Measurements from ENCODE around the gene TNIP2.
"Not testable (repeated sequence)": the region's sequence is repeated elsewhere in the genome, so short reads cannot be mapped to it uniquely, and the experiment has no call there.

The TNIP2 gene

DNA sequence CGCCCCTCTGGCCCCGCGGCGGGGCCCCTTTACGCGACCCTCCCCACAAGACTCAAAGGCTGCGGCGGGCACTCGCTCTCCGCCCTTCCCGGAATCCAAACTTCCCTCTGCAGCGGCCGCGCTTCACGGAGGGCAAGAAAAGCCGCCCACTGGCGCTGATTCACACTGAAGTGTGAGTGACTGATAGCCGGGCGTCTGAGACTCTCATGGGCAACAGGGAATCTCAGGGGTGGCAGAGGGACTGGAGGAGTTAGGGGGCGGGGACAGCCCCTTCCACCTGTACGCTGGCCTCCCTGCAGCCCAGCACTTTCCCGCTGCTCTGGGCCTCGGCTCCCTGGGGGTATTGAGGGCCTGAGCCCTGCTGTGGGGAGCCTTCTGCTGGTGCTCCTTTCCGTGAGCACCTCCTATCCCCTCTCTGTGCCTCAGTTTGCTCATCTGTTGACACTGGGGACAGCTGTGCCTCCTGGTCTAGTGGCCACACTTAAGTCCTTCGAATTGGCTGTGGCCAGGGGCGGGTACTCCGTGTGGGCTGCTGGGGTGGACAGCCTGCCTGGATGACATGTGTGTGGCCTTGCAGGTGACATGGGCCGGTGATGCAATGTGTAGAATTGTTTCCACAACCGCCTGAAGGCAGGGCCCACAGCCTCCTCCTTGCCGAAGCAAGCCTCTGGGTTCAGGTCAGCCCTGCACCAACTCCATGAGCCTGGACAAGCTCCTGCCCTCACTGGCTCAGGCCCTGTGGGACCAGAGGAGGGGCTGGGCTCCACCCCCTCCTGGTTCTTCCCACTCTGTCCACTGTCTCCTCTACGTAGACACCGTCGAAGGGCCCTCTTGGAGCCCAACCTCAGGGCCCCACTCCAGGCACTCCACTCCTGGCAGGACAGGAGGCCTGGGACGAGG is 37.7 kb upstream of the TNIP2 start:
- DNase-seq = no peak

DNA sequence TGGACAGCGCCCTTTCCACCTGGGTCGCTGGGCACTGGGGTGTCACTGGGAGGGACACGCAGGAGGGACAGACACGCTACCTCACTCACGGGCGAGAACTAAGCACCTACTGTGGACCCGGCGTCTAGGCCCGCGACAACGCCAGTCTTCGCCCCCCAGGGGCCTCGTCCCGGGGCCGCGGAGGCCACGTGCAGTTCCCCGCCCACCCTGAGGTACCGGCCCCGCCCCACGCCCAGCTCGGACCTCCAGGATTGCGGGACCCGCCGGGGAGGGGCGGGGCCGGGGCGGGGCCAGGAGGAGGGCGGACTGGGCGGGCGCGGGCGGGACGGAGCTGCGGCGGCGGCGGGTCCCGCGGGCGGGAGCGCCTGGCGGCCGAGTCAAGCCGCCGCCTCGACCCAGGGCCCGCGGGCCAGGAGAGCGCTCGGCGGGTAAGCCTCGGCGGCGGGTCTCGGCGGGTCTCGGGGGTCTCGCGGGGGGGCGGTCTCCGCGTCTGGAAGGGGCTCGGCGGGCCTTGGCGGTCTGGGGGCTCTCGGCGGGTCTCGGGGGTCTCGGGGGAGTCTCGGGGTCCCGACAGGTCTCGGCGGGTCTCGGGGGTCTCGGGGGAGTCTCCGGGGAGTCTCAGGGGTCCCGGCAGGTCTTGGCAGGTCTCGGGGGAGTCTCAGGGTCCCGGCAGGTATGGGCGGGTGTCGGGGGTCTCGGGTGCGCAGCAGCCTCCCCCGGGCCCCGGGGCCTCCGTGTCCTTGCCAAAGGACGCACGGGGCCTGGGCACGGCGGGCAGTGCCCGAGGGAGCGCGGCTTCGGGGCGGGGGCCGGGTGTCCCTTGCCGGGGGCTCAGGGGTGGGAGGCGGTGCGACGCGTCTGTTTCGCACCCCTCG is 36.8 kb upstream of the TNIP2 start, which contains the start of gene SH3BP2:
Gene SH3BP2 (plus strand): TSS at position 375 of the 875 bp plus-strand sequence. CDS start 27,533 bp downstream, outside the sequence.
- DNase-seq = no peak

DNA sequence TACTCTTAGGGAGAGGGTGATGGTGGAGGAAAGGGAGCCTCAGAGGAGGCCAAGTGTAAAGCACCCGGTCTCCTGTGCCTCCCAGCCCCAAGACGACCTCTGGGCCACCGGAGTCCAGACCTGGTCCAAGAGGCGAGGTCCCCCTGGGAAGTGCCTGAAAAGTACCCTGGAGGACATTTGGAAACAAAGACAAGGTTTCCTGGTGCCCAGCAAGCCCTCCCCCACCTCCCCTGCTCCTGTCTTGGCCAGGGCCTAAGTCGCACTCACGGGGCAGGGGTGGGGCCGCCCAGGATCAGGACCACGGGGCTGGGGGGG is 36.2 kb upstream of the TNIP2 start:
- no peak for DNase-seq

DNA sequence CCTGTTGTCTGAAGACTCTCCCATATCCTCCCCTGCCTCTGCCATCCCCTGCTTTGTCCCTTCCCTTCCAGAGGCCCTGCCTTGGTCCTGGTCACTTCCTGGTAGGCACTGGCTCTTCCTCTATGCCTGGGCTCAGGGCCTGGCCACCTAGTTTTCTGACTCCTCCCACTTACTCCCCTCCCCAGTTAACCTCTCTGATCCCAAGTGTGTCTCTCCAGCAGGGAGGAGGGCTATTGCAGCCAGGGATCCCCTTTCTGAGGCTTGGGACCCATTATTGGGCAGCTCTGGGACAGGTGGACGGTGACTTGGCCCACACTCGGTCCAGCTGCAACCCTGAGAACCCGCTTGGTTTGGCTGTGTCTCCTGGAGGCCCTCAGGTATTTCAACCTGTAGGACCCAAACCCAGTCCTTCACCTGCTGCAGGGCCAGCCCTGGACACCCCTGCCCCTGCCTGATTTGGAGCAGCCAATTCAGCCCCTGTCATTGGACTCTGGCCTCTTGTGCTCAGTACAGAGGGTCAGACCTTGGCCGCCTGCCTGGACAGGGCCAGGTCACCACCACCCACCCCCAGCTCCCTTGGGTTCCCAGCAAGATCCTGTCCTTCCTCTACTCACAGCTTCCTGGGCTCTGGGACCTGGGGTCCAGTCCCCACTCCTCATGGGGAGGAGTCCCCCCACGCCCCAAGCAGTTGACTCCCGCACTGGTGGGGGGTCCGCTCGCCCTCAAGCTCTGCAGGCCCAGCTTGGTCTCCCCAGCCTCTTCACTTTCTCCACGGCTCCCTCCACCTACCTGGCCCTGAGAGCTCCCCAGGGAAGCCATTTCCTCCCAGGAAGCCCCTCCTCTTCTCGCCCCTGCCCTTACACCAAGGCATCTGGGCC is 35.6 kb upstream of the TNIP2 start:
- no peak for DNase-seq

DNA sequence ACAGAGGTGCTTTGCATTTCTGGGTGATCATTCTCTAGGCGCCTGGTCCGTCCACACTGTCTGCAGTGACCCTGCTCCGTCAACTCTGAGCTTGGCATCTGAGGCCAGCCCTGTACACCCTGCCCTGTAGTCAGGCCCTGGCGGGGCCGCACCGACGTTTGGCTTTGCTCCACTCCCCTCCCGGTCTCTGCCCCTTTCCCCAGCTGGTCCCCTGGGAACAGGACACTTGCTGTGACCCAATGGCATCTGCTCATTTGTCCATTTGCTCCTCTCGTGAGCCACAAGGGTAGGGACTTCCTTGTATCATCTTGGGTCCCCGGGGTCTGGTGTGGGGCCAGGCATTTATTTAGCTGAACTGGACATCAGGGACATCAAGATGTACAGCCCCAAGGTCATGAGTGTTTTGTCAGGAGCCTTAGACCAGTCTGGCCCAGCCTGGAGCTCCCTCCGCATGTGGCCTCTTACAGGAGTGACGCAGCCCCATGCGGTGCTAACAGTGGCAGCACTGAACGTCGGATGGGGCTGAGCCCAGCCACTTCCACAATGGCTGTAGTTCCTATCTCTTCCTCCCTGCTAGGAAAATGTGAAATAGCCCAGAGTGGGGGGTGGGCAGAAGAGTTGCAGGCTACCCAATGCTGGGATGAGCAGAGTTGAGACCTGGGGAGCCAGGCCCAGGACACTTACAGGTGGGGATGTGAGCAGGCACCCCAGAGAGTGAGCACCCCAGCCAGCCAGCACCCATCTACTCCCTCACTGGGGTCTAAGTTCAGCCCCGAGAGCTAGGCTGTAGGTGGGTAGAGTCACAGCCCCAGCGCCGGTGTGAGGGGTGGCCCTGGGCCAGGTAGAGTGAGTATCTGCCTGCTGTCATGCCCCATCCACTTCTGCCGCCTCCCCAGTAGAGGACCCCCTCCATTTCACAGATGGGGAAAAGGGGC is 34.7 kb upstream of the TNIP2 start:
- DNase-seq = no peak

DNA sequence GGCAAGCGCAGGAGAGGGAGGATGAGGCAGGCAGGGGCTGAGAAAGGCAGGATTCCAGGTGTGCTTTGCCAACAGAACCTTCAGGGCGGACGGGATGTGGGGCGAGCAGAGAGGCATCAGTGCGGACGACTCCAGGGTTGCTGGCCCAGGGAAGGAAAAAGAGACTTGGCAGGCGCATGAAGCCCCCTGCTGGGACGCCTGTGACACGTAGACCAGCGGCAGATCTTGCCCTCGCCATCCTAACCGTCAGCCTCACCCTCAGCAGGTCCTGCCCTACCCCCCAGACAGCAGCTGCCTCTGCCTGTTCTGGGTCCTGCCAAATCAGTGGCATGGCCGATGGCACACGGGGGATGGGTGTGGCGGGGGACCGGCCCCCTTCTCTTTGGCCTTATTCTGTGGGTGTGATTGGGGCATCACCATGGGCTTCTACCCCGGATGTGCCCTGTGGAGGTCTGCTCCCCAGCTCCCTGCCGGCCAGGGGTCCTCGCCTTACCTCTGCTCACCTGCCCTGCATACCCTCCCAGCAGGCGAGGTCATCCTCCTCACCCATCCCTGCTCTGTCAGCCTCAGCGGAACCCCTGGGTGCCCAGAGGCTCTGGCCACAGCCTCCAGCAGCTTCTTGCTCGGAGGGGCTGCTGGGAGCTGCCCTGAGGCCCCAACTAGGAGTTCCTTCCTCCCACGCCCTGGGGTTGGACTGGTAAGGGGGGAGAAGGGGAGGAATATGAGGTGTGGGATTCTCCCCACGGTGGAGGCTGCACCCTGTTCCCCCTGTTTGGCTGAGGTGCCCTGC is 33.9 kb upstream of the TNIP2 start:
- DNase-seq = no peak

DNA sequence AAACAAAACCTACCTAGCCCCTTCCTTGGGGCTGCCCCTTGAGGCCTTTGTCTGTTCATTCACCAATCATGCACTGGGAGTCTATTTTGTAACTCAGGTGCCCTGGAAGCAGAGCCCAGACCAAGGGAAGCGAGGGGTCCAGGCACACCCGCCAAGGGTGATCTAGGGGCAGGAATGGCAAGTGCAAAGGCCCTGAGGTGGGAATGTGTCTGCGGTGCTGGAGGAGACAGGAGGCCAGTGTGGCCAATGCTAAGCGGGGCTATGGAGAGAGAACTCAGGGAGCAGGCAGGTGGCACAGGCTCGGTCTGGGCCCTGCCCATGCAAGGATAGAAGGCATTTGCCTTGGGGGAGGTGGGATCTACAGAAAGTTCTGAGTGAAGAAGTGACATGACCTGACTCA is 33.2 kb upstream of the TNIP2 start:
- no peak for DNase-seq

DNA sequence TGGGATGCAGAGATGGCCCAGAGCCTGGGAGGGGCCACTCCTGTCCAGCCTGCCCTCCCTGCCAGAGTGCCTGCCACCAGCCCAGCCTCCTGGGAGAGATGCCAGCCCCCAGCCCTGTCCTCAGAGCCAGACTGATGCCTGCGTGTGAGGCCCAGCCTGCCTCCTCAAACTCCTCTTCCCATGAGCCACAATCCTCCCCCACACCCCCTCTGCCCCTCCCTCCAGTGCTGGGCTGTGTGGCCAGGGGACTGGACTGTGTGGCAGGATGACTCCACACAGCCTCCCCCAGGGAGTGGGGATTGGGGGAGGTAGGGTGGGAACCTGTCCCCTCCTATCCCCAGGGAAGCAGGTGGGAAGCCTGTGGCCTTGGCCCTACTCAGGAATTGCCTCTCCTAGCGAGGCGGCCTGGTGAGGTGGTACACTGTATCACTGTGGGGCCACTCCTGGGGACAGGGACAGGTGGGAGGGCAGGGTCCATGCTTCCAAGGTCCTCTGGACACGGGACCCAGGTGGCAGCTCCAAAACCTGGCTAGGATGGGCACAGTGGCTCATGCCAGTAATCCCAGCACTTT is 32.5 kb upstream of the TNIP2 start:
- DNase-seq = no peak

DNA sequence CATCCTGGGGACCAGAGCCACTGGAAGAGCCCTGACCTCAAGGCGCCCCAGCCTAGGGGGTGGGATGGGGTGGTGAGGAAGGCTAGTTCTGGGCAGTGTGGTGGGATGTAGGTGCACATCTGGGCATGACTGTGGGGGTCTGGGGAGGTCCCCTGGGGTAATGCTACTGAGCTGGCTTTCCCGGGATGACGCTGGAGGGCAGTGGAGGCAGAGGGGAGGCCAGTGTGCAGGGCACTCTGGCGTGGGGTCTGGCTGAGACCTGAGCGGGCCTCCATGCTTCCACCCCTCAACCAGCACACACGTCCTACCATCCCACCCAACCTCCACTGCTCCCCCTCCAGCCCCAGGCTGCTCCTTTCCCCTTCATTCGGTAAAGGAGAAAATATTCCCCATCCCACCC is 32.0 kb upstream of the TNIP2 start:
- DNase-seq = no peak

DNA sequence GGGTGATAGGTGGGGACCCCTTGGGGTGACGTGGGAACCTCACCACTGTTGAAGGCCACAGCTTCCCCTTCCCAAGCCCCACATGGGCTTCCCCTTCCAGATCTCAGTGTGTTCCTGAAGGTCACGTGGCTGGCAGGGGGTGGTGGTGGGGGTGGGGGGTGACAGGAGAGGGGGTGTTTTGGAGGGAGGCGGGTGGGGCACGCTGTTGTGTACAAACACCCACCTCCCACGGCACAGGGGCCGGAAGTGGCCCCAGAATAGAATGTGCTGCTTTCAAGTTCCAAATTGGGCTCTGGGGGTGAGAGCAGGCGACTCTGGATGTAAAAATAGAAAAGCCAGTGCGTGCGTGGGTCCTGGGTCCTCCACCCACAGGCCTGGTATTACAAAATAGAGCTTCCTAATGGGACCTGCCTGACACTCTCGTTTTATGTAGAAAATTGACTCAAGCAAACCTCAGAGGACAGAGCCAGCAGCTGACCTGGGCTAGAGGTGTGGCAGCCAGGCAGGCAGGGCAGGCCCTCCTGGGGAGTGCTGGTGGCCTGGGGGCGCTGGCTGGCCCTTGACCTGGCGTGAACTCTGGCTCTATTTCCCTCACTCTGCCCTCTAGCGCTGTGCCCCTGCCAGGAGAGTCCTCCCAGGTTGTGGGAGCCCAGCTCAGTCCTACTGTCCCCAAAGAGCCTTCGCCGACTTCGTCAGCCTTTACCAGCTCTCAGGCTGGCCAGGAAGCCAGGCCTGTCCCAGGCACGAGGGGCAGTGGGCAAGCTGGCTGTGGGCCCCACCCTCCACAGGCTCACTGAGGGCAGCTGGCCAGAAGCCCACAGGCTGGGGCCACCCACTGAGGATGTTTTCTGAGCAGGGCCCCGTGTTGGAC is 31.3 kb upstream of the TNIP2 start:
- DNase-seq = no peak

DNA sequence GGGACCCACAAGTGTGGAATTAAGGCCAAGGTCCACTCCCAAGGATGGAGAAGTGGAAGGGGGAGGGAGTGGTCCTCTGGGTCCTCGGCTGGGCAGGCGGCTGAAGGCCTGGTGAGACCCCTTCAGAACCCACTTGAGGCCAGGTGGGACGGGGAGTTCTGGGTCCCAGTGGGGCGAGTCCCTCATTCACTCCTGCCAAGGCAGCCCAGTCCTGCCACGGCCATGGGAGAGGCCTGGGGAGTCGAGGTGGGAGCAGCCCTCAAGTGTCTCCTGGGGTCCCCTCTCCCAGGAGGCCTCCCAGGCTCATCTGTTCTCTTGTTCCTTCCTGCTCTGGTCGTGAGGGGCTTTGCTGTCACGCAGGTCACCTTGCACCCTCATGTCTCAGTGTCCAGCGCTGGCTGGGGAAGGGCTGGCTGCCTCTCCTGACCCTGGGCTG is 30.7 kb upstream of the TNIP2 start:
- DNase-seq = no peak

DNA sequence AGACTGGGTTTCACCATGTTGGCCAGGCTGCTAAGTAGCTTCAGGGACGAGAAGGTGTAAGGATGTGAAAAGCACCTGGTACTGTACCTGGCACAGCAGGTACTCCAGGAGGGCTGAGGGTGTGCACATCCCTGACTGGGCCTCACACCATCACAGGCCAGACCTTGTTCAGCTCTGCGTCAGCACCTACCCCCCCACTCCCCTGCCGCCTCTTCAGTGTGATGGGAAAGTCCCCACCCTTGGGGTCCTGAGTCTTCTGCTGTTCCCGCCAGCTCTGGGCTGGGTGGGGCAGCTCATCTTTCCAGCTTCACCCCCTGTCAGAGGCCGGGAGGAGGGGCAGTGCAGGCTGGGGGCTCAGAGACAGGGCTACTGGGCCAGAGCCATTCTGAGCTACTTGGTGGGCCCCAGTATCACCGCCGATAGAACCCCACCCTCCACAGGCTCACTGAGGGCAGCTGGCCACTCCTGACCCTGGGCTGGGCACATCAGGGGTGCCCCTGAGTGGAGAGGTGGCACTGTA is 30.1 kb upstream of the TNIP2 start:
- DNase-seq = no peak

DNA sequence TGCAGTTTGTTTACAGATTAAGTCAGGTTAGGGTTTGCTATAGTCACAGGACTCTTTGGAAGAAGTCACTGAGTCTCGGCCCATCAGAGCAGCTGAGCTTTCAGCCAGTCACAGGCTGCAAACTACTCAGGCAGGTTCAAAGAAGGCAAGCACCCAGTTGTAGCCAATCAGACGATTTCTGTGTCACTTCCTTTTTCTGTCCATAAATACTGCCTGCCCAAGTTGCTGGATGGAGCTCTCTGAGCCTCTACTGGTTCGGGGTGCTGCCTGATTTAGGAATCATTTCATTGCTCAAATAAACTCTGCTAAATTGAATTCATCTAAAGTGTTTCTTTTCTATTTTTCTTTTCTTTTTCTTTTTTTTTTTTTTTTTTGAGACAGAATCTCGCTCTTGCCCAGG is 29.5 kb upstream of the TNIP2 start:
- no peak for DNase-seq

DNA sequence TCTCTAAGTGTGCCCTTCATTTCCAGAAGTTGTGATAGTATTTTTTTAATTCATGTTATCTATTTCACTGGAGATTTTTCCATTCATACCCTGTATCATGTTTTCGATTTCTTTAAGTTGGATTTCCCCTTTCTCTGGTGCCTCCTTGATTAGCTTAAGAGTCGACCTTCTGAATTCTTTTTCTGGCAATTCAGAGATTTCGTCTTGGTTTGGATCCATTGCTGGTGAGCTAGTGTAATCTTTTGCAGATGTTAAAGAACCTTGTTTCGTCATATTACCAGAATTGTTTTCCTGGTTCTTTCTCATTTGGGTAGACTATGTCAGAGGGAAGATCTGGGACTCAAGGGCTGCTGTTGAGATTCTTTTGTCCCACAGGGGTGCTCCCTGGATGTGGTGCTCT is 27.7 kb upstream of the TNIP2 start:
- DNase-seq = no peak

DNA sequence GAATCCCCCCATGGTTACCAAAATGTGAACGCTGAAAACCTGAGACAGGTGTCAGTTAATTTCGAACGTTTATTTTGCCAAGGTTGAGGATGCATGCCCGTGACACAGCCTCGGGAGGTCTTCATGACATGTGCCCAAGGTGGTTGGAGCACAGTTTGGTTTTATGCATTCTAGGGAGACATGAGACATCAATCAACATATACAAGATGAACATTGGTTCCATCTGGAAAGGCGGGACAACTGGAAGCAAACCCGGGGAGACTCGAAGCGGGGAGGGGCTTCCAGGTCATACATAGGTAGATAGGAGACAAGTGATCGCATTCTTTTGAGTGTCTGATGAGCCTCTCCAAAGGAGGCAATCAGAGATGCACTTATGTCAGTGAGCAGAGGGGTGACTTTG is 25.8 kb upstream of the TNIP2 start:
- no peak for DNase-seq

DNA sequence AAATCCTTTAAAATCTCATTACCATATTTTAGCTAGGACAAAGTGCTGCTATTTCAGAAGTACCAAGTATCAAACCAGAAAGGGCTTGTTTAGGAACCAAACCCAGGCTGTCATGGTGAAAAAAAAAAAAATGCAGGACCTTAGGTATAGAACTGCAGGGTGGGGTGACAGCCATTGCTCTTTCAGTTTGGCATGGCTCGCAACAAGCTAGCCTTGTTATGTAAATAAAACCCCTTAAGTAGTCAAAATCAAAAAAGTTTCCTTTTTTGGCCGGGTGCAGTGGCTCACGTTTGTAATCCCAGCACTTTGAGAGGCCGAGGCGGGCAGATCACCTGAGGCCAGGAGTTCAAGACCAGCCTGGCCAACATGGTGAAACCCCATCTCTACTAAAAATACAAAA is 24.5 kb upstream of the TNIP2 start:
- not testable (repeated sequence) for DNase-seq

DNA sequence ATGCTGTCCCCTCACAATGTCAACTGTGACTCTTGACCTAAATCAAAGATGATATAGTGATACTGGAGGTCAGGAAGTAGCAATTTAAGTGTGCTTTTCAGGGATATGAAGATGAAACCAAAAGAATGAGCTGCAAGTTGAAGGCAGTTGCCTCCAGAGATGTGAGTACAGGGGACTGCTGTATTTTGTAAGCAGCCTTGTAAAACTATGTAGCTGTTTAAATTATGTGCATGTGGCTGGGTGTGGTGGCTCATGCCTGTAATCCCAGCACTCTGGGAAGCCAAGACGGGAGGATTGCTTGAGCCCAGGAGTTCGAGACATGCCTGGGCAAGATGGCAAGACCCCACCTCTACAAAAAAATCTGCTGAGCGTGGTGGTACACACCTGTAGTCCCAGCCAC is 15.1 kb upstream of the TNIP2 start:
- DNase-seq = no peak

DNA sequence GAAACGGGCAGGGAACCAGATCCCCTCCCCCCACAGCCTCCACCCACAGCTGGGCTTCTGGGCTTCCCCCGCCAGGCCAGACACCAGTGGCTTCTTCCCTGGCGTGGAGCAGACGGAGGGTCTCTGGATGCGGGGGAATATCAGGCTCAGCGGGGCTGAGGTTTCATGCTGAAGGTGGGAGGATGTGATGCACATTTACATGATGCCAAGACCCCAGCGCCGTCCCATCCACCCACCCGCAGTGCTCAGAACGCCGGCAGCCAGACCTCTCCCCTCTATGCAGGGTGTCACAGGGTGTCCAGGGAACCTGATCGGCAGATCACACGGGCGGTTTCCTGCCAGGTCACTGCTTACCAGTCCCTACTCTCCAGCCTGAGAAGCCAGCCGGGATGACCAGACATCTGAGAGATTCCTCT is 12.8 kb upstream of the TNIP2 start:
- DNase-seq = no peak

DNA sequence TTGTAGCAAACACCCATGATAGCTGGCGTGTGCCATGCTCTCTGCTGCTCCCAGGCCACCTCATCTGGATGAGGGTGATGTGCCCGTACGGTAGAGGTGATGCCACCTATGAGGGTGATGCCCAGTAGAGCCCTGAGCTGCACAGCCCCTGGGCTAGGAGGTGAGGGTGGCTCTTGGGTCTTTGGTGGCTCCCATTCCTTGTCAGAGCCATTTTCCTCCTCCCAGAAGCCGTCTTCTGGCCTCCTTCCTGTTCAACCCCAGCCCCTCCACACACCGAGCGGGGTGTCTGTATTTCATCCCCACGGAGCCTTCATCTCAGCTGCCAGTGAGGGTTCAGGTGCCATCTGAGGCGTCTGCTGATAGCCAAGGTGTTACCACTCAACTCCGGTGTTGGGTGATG is 12.0 kb upstream of the TNIP2 start:
- no peak for DNase-seq
